DOHH2 (cell line): Measurements from ENCODE around the gene CACNA2D4.

Experiments used
- EZH2phosphoT487 ChIP-seq: fragments of 200-600 bp; sonication (generic); IDR thresholded peaks from 2 replicates; pipeline ENCODE4 v1.6.1; 2017; ENCODE audit warnings: borderline replicate concordance, mild to moderate bottlenecking, antibody characterized with exemption, low read length, moderate library complexity, mixed read lengths
- TF ChIP-seq, protein P1 (sequence below): fragments of 200-600 bp; sonication (generic); IDR thresholded peaks from one replicate; pipeline ENCODE4 v1.5.1; 2014; ENCODE audit warnings: antibody characterized with exemption, mild to moderate bottlenecking, low read depth, low read length; ENCODE audit not compliant: poor library complexity, severe bottlenecking

DNA sequence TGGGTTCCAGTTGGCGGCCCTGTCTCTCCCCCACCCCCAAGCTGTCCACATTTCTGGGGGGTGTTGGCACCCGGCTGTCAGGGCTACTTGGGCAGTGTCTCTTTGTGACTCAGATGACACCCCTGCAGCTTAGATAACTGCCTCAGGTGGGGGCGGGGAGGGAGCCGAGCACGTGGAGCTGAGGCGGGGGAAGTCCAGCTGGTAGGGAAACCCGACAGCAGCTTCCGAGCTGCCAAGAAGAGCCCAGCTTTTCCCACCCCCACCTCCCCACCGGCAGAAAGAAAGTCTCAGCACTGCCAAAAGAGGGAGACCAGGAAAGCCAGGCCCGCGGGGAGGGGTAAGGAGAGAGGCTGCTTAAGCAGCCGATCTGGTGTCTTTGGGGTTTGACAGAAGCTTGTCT lies 96.6 kb downstream of the CACNA2D4 start:
- TF ChIP-seq, protein P1, sequence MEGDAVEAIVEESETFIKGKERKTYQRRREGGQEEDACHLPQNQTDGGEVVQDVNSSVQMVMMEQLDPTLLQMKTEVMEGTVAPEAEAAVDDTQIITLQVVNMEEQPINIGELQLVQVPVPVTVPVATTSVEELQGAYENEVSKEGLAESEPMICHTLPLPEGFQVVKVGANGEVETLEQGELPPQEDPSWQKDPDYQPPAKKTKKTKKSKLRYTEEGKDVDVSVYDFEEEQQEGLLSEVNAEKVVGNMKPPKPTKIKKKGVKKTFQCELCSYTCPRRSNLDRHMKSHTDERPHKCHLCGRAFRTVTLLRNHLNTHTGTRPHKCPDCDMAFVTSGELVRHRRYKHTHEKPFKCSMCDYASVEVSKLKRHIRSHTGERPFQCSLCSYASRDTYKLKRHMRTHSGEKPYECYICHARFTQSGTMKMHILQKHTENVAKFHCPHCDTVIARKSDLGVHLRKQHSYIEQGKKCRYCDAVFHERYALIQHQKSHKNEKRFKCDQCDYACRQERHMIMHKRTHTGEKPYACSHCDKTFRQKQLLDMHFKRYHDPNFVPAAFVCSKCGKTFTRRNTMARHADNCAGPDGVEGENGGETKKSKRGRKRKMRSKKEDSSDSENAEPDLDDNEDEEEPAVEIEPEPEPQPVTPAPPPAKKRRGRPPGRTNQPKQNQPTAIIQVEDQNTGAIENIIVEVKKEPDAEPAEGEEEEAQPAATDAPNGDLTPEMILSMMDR = no peak
- no peak for TF ChIP-seq EZH2phosphoT487
